Right kidney (tissue), 1 donor: ENCODE data around the gene CALHM5.
A peak's percentile ranks its signal among the peaks of the same experiment; 100 is the strongest.

ENCODE experiments used
- DNase-seq: peaks from one replicate; pipeline ENCODE4 v3.0.0-alpha.2; 2016

CALHM5 gene

DNA sequence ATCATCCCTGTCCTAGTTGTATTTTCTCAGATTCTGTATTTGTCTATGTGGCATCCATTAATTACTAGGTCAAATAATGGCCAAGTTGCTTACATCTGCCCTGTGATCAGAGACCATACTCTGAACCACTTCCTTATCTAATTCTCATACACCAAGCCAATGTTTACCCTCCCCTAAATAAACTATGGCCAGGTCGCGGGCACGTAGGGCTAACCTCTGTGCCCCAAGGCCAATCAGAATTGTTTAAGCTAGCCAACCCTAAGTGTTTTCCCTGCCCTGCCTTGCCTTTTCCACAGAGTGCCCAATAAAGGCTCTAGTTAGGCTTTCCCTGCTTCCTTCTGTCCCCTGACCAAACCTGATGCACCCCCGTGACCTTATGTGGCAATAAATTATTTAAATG lies 39.4 kb downstream of the CALHM5 start:
- no peak for DNase-seq

DNA sequence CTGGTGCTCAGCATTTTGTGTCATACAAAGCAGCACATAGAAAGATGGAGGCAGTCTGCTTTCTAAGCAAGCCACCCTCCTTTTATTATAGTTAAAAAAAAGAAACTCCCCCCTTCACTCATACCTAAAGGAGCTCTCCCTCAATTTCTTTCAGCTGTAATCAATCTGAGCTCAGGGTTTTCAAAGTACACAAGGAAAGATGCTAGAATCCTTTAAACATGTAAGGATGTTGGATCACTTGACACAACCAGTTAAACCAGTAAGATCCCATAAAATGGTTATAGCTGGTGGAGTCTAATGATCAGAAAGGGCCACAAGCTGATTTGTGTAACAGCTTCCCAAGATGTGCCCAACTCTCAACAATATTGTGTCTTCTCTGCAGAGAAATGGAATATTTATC lies 42.0 kb downstream of the CALHM5 start, which contains the start of gene CALHM4:
Gene CALHM4 (plus strand): TSS at position 301 of the 400 bp plus-strand sequence. CDS start 43 bp downstream, at position 344.
- no peak for DNase-seq

DNA sequence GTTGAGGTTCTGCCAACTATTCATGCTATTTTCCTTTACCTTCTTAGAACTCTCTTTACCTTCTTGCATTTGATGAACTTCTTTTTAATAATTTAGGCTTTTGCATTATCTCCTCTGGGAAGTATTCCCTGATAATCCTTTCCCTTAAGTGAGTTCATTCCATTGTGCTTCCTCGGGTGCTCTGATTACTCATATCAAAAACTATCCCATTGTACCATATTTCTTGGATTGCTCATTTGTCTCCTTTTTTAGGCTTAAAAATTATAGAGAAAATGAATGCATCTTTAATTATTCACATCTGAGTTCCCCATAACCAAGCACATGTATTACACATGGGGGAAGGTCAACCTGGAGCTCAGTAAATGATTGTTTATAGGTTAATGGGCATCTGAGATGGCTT lies 44.6 kb downstream of the CALHM5 start:
- DNase-seq = no peak

DNA sequence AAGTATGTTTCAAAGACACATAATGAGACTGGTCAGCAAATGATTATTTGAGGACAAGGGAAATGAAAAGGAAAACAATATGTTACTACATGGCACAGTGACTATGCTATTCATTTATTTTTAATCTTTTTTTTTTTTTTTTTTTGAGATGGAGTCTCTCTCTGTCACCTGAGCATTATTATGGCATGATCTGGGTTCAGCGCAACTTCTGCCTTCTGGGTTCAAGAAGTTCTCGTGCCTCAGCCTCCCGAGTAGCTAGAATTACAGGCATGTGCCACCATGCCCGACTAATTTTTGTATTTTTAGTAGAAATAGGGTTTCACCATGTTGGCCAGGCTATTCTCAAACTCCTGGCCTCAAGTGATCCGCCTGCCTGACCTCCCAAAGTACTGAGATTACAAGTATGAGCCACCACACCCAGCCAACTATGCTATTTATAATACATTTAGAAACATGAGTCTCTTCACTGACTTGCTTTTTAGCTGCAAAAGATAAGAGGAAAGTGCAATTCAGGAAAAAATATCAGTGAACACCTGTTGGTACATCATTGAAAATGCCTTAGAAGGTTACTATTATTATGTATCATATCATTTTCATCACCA lies 45.5 kb downstream of the CALHM5 start:
- DNase-seq = no peak

DNA sequence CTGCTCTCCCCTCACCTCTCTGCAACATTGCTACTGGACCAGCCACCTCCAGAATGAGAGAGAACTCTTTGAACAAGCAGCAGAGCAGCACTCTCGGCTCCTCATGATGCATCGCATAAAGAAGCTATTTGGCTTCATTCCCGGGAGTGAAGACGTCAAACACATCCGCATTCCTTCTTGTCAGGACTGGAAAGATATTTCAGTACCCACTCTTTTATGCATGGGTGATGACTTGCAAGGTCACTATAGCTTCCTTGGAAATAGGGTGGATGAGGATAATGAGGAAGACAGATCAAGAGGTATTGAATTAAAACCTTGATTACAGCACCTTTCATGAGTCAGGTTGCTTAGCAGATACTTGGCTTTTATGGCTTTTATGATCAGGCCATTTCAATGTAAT lies 46.5 kb downstream of the CALHM5 start:
- no peak for DNase-seq

DNA sequence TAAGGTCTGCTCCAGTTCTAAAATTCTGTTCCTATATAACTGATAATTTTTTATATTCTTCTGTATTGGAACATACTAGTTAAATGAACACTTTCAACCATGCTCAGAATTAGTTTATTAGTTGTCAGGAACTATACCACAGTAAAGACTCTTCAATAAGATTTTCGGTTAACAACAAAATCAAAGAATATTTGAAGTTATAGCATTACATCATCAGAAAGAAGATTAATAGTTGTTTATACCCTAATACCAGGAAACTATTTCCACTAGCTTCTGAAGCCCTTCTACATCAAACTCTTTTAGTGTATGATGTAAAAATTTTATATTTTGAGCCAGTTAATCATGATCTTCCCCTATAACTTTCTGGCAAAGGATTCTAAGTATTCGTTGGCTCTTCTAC lies 48.7 kb downstream of the CALHM5 start:
- DNase-seq = no peak

DNA sequence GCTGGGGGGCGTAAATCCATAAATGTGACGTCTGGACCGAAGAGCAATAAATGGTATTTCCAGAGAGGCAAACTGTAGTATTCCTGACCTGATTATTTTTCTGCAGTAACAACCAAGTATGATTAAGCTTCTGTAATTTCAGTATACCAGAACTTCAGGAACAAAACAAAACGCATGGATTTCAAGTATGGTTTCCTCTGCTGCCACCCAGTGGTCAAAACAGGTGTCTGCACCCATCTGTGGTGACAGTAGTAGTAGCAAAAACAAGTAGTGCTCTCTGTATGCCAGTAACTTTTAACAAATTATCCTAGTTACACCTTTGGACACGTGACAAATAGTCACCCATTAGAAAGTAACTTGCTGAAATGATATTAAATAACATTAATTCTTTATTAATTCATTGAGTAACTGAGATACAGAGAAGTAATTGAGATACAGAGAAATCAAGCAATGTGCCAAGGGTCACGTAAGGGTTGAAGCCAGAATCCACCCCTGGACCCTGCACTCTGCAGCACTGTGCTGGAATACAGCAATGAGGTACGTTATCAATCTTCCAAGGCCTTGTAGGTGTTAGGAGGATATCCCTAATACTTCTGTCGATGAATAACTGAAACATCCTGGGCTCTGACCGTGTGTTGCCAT lies 50.1 kb downstream of the CALHM5 start:
- peak; percentile 48 for DNase-seq

DNA sequence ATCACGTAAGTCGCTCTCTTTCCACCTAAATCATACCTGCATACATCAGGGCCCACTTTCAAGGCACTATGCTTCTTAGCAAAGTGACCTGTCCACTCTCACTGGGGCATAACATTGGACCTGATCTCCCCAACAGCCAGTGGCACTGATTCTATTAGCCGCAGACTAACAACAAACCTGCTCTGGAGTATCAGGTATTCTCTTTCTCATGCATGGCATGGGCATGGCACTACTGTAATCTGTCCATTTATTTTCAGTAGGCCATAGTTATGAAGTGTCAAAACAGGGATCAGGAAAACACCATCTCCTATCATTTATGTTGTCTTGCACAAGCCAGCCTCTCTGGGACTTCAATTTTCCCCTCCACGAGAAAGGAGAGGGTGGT lies 50.6 kb downstream of the CALHM5 start:
- no peak for DNase-seq

DNA sequence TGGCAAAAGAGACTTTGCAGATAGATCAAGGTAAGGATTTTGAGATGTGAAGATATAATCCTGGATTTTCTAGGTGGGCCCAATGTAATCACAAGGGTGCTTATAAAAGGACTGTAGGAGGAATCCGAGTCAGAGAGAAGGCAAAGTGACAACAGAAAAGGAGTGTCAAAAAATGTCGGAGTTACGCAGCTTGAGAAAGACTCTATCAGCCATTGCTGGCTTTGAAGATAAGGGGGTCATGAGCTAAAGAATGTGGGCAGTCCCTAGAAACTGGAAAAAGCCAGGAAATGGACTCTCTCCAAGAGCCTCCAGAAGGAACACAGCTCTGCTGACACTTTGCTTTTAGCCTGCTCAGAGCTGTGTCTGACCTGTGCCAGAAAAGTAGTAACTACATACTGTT lies 51.2 kb downstream of the CALHM5 start:
- no peak for DNase-seq

DNA sequence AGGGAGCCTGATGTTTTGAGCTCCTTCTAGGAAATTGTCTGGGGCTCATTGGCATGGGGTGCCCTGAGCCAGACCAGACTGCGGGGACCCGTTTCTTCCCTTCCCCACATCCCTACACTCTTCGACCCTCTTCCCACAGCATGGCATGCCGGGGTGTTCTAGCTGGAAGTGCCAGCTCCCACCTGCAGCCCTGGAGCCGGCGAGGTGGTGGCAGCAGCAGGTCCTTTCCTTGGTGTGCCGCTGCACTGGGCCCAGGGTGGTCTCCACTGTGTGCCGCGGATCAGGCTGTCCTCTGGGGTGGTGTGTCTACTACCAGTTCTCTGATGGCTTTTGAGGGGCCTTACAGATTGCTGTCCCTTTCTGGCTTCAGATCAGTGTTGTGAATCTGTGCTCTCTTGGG lies 52.4 kb downstream of the CALHM5 start:
- no peak for DNase-seq

DNA sequence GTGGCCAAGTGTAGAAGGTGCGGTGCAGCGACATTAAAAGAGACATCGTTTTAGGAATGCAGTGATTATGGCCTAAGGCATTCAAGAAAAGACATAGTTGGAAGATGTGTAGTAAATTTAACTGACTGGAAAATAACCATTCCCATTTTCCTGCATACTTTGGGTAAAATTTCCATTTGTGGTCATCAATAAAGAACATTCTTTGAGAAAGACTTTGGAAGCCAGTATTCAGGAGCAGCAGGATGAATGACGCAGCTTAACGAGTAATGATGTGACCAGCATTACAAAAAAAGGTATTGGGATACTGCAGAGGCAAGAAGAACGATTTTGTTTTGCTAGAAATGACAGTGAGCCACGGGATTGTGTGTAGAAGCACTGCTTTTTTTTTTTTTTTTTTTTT lies 52.9 kb downstream of the CALHM5 start:
- DNase-seq = no peak

DNA sequence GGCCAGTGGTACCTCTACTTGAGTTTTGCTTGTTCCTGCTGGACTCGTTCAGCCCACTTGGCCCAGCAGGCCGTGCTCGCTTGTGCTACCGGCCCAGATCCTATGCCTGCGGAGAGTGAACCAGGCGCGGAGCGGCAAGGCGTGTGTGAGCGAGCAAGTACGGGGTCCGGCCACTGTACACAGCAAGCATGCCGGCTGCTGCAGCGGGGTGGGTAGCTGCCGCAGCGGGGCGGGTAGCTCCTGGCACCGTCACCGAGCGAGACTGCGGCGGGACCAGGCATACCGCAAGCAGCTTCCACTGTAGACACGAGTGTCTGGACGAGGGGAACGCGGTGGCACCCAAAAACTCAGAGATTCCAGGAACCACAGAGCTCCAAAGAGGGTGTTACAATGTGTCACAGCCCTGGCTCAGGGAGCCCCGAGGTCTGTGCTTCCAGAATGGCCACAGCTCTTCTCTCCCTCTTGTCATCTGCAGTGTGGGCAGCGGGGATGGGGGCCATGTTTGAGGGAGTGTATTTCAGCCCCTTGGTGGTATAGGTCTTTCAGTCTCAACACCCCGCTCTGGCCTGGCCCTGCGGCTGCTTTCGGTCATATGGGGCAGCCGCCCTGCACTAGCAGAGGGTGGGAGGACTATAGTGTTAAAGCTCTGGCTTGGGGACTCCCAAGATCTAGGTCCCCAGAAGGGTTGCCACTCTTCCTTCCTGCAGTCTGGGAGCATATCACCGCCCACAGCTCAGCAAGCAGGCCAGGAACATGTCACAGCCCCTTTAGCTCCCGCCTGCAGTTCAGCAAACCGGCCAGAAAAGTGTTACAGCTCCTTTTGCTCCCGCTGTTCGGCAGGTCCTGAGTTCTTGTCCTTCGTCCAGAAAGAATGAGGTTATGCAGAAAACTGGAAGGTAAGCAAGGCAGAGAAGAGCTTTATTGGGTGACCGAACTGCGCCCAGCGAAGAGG lies 53.8 kb downstream of the CALHM5 start:
- peak; percentile 64 for DNase-seq

DNA sequence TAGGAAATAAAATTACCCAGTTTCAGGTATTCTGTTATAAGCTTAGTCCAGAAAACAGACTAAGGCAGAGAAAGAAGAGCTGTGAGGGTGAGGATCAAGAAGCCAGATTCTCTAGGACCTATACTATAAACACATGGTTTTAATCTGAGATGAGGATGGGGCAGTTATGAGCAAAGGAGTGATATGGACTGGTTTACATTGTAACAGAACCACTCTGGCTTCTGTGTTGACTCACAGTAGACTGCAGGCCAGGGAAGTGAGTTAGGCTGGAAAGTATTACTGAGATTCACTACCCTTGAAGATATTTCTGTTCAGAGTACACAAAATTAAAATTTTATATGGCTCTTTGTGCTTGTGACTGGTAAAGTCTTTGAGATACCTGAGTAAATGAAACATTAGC lies 56.7 kb downstream of the CALHM5 start:
- DNase-seq = no peak

DNA sequence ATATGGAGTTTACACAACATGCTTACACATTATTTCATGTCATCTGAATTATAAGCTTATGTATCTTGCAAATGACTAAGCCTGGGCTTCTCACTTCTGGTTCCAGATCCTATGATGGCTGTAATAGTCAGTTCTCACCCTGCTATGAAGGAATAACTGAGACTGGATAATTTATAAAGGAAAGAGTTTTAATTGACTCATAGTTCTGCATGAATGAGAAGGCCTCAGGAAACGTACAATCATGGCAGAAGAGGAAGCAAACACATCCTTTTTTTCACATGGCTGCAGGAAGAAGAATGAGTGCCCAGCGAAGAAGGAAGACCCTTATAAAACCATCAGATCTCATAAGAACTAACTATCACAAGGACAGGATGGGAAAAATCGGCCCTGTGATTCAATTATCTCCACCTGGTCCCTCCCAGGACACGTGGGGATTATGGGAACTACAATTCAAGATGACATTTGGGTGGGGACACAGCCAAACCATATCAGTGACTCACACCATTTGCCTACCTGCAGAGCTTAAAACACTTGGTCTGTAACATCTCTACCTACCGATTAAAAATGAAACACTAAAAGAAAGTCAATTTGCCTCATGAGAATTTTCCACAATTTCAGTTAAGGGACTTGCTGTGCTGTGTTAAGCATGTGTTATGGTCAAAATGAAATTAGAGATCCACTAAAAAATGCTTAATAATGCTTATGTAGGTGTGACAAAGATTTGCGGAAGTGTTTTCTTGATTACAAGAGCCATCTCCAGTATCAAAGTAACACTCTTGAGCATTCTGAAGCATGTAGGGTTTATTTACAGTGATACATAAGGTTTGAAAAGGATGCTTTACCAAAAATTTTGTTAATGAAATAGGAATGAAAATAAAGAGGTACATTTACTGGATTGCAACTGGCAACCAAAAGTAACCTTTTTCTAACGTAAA lies 57.6 kb downstream of the CALHM5 start:
- DNase-seq = no peak

DNA sequence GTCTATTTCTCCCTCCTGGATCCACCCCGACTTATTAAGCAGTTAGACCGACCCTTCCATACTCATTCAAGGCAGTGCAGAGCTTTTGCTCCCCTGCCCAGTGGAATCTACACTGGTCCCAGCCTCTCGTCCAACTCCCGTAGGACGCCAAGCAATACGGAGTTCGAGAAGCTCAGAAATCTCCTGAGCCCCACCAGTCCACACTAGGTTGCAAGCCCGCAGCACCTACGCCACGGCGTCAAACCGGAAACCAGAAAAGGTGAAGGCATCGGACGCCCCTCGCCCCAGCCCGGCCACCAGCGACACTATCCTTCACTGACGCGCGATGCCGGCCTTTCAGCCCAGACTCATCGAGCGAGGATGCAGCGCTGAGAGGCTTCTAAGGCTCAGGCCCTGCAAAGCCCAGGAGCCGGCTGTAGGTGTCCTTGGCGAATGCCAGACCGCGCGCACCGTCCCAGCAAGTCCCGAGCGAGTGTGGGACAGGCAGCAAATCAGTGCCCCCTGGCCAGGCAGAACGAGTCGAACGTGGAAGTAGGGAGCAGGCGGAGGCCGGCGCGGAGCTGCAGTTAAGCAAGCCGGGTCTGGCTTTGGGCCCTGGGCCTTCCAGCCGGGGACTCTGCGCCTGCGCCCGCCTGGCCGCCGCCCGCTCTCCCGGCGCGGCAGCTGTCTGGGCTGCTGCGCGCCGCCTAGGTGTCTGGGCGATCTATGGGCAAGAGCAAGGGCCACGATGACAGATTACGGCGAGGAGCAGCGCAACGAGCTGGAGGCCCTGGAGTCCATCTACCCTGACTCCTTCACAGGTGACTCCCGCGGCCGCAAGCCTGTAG lies 59.6 kb downstream of the CALHM5 start, which contains the start of gene RWDD1:
Gene RWDD1 (plus strand): TSS at position 649 of the 827 bp plus-strand sequence. CDS start 79 bp downstream, at position 728.
- peak; percentile 94 for DNase-seq

DNA sequence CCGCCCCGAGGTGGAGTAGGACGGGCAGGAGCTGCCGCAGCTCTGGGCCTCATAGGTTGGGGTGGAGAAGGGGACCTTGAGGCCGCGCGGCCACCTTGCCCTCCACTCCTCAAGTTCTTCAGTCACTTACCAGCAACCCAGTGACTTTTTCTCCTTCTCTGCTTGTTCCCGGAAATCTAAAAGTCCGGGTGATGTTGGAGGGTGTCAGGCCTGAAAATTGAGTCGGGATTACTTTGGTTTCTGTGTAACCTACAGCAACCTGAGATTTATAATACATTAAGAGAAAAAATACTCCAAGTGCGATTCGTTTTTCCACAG lies 60.2 kb downstream of the CALHM5 start:
- no peak for DNase-seq

DNA sequence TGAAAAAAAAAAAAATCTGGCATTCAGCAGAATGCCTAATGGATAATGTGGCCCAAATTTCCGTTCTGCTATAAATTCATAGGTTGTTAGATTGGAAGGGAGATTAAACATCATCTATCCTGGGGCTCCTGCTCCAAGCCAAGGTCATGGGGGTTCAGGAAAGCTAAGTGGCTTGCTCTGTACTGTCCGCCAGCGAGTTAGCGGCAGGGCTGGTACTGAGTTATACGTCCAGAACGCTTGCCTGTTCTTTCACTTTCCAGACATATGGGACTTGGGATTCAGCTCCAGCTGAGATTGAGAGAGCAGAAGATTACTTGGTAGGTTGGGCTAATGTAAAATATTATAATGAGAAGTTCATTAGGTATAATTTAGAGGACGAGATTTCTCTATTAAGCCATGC lies 60.7 kb downstream of the CALHM5 start:
- peak; percentile 40 for DNase-seq
